K562 (cell line): ENCODE data around the gene EXOC5.

Experiments used
- PHB2 ChIP-seq: fragments of 450-650 bp; IDR thresholded peaks from 2 replicates; pipeline ENCODE4 v1.6.1; 2017; ENCODE audit warnings: low read depth
- POLR2A ChIP-seq: fragments of 450-650 bp; conservative IDR thresholded peaks from 2 replicates; pipeline ENCODE4 v1.6.1; 2016
- POU5F1 ChIP-seq: fragments of 150-350 bp; IDR thresholded peaks from 2 replicates; pipeline ENCODE4 v1.6.1; 2014; ENCODE audit warnings: borderline replicate concordance, low read length, low read depth, mild to moderate bottlenecking; ENCODE audit not compliant: partially characterized antibody
- SP1 ChIP-seq: sonication (generic); formaldehyde crosslinking; IDR thresholded peaks from 2 replicates; pipeline ENCODE4 v1.8.1; 2022; ENCODE audit warnings: mild to moderate bottlenecking, missing genetic modification reagents
- TCF7L2 ChIP-seq: fragments of 150-350 bp; IDR thresholded peaks from 2 replicates; pipeline ENCODE4 v1.6.1; 2016; ENCODE audit warnings: low read depth, mild to moderate bottlenecking, low read length, moderate library complexity

DNA sequence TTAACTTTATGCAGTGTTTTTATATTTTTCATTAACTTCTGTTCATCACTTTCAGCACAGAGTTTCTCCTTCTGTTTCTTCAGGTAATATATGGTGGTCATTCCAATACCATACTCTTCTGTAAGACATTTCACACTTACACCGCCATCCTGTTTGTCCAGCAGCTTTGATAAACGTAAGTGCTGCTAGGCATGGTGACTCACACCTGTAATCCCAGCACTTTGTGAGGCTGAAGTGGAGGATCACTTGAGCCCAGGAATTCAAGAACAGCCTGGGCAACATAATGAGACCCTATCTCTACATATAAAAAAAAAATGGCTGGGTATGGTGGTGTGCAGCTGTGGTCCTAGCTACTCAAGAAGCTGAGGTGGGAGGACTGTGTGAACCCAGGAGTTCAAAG, 55.8 kb downstream of the EXOC5 start:
- no peak for TF ChIP-seq SP1 (CRISPR knock-in tag)
- TF ChIP-seq PHB2 = no peak
- no peak for TF ChIP-seq POU5F1
- no peak for TF ChIP-seq TCF7L2
- no peak for TF ChIP-seq POLR2A
